H1 (cell line): ENCODE data around the gene TSPAN33. TPM values are rescaled to one million over a fixed set of nuclear protein-coding genes. Genes with fewer than 3 reads are reported as not detected.

Experiments
- CTCF ChIA-PET: fragments of 300-600 bp; sonication (Branson Sonifier 250); formaldehyde crosslinking; loops from one replicate; lab custom pipeline; 2021; ENCODE audit not compliant: partially characterized antibody; lab: Charles Lee
- POLR2A ChIA-PET: fragments of 300-600 bp; sonication (Branson Sonifier 250); formaldehyde crosslinking; loops from one replicate; lab custom pipeline; 2021; ENCODE audit warnings: inconsistent platforms; ENCODE audit not compliant: partially characterized antibody; lab: Charles Lee
- DNase-seq, 2 experiments: peaks; one replicate each; pipeline versions ENCODE4 v3.0.0 to v3.0.0-alpha.2; 2010 to 2022; ENCODE audit warnings: low spot score in 2 of 2, low read depth in 1 of 2, mixed read lengths in 1 of 2
- FAIRE-seq: peaks from 2 replicates; lab custom pipeline; 2011; peaks lifted over from hg19 to GRCh38; lab: Jason Lieb, UNC
- H2AFZ ChIP-seq: 2 replicates; pipeline ENCODE4 v1.8.1; 2012; ENCODE audit warnings: low read length, inconsistent platforms
- H2AK5ac ChIP-seq: 2 replicates; pipeline ENCODE4 v1.6.1; 2013; ENCODE audit warnings: low read depth, low read length
- H2BK120ac ChIP-seq: replicated peaks from 2 replicates; pipeline ENCODE3; 2013; ENCODE audit warnings: low read depth, low read length, inconsistent platforms
- H2BK12ac ChIP-seq: 2 replicates; pipeline ENCODE4 v1.6.1; 2013; ENCODE audit warnings: low read depth, low read length
- H2BK15ac ChIP-seq: 2 replicates; pipeline ENCODE4 v1.6.1; 2013; ENCODE audit warnings: low read length
- H2BK20ac ChIP-seq: 2 replicates; pipeline ENCODE4 v1.6.1; 2013; ENCODE audit warnings: low read length
- H2BK5ac ChIP-seq: 2 replicates; pipeline ENCODE4 v1.6.1; 2013; ENCODE audit warnings: low read depth, low read length
- H3K14ac ChIP-seq: 2 replicates; pipeline ENCODE4 v1.6.1; 2013; ENCODE audit warnings: inconsistent platforms; ENCODE audit not compliant: insufficient read length
- H3K18ac ChIP-seq: 2 replicates; pipeline ENCODE4 v1.6.1; 2013; ENCODE audit warnings: low read length; ENCODE audit errors: extremely low read depth
- H3K23ac ChIP-seq: 2 replicates; pipeline ENCODE4 v1.6.1; 2013; ENCODE audit warnings: inconsistent platforms; ENCODE audit not compliant: insufficient read length
- H3K23me2 ChIP-seq: 2 replicates; pipeline ENCODE4 v1.6.1; 2013; ENCODE audit warnings: low read depth, low read length
- H3K27ac ChIP-seq: 2 replicates; pipeline ENCODE4 v1.6.1; 2011; ENCODE audit warnings: low read depth, low read length, inconsistent platforms
- H3K27me3 ChIP-seq, 4 experiments: replicated peaks in 1 of 4; 1 replicate in 1 of 4; 2 replicates in 3 of 4; pipeline versions ENCODE4 v1.6.1 to v1.8.1; 2011 to 2013; ENCODE audit warnings: low read length in 3 of 4, mild to moderate bottlenecking in 3 of 4, inconsistent platforms in 2 of 4, mixed read lengths in 2 of 4, moderate library complexity in 1 of 4; ENCODE audit not compliant: control insufficient read depth in 3 of 4, insufficient read depth in 3 of 4; ENCODE audit errors: extremely low read depth in 1 of 4
- H3K36me3 ChIP-seq, 4 experiments: 2 replicates each; pipeline versions ENCODE4 v1.6.1 to v1.8.1; 2011 to 2013; ENCODE audit warnings: mild to moderate bottlenecking in 4 of 4, low read length in 3 of 4, moderate library complexity in 2 of 4, control low read depth in 1 of 4, inconsistent platforms in 1 of 4; ENCODE audit not compliant: insufficient read depth in 4 of 4, control insufficient read depth in 2 of 4
- H3K4ac ChIP-seq: replicated peaks from 2 replicates; pipeline ENCODE3; 2013; ENCODE audit warnings: low read length, low read depth, mixed read lengths, inconsistent platforms; ENCODE audit not compliant: insufficient read length
- H3K4me1 ChIP-seq, 4 experiments: replicated peaks in 1 of 4; 1 replicate in 1 of 4; 2 replicates in 3 of 4; pipeline versions ENCODE4 v1.6.1 to v1.8.1; 2011 to 2013; ENCODE audit warnings: low read length in 3 of 4, inconsistent platforms in 2 of 4, mixed read lengths in 1 of 4; ENCODE audit not compliant: insufficient read depth in 4 of 4, control insufficient read depth in 3 of 4
- H3K4me2 ChIP-seq, 2 experiments: 2 replicates each; pipeline versions ENCODE4 v1.6.1 to v1.8.1; 2011 to 2013; ENCODE audit warnings: low read depth in 2 of 2, low read length in 2 of 2, control low read depth in 1 of 2, inconsistent platforms in 1 of 2, mild to moderate bottlenecking in 1 of 2; ENCODE audit not compliant: insufficient read depth in 1 of 2
- H3K4me3 ChIP-seq, 4 experiments: fragments of 200-600, 300-600 bp in 1 of 4; sonication (generic), shearing (Covaris generic), sonication (Bioruptor Twin) in 1 of 4; 2 replicates each; pipeline versions ENCODE4 v1.5.1 to v1.8.1; 2011 to 2016; ENCODE audit warnings: low read length in 4 of 4, low read depth in 3 of 4, control low read depth in 2 of 4, inconsistent platforms in 2 of 4, mild to moderate bottlenecking in 2 of 4, mixed read lengths in 1 of 4, moderate library complexity in 1 of 4; ENCODE audit not compliant: insufficient read depth in 2 of 4; ENCODE audit errors: extremely low read depth in 1 of 4
- H3K56ac ChIP-seq: replicated peaks from 2 replicates; pipeline ENCODE3; 2013; ENCODE audit warnings: low read depth, mild to moderate bottlenecking, mixed read lengths, low read length, inconsistent platforms; ENCODE audit not compliant: insufficient read length
- H3K79me1 ChIP-seq: 2 replicates; pipeline ENCODE4 v1.6.1; 2013; ENCODE audit warnings: low read depth, low read length, control low read depth
- H3K79me2 ChIP-seq, 2 experiments: 2 replicates each; pipeline versions ENCODE4 v1.6.1 to v1.8.1; 2012 to 2013; ENCODE audit warnings: low read length in 2 of 2, mild to moderate bottlenecking in 2 of 2, inconsistent platforms in 1 of 2; ENCODE audit not compliant: insufficient read depth in 2 of 2, control insufficient read depth in 1 of 2
- H3K9ac ChIP-seq, 4 experiments: replicated peaks in 1 of 4; 1 replicate in 1 of 4; 2 replicates in 3 of 4; pipeline versions ENCODE4 v1.6.1 to v1.8.1; 2011 to 2013; ENCODE audit warnings: low read depth in 3 of 4, low read length in 3 of 4, control low read depth in 2 of 4, mild to moderate bottlenecking in 2 of 4, moderate library complexity in 2 of 4, inconsistent platforms in 1 of 4; ENCODE audit errors: extremely low read depth in 1 of 4
- H3K9me3 ChIP-seq, 2 experiments: 2 replicates each; pipeline versions ENCODE4 v1.6.1 to v1.8.1; 2012 to 2013; ENCODE audit warnings: mild to moderate bottlenecking in 2 of 2, moderate library complexity in 2 of 2, control low read depth in 1 of 2, inconsistent platforms in 1 of 2, low read depth in 1 of 2, low read length in 1 of 2, mixed read lengths in 1 of 2; ENCODE audit not compliant: insufficient read depth in 2 of 2
- H4K20me1 ChIP-seq, 2 experiments: replicated peaks in 1 of 2; 2 replicates each; pipeline versions ENCODE3 to v1.8.1; 2011 to 2013; ENCODE audit warnings: inconsistent platforms in 2 of 2, low read length in 2 of 2, mild to moderate bottlenecking in 1 of 2; ENCODE audit not compliant: insufficient read depth in 2 of 2, control insufficient read depth in 1 of 2
- H4K5ac ChIP-seq: 2 replicates; pipeline ENCODE4 v1.6.1; 2013; ENCODE audit warnings: low read length, low read depth, mixed read lengths, inconsistent platforms; ENCODE audit not compliant: insufficient read length
- H4K8ac ChIP-seq: 2 replicates; pipeline ENCODE4 v1.8.0; 2013; ENCODE audit warnings: mild to moderate bottlenecking, moderate library complexity, low read length, inconsistent platforms; ENCODE audit not compliant: insufficient read depth; ENCODE audit errors: extremely low read depth
- H4K91ac ChIP-seq: replicated peaks from 2 replicates; pipeline ENCODE3; 2013; ENCODE audit warnings: low read length, mixed read lengths, inconsistent platforms; ENCODE audit not compliant: insufficient read length
- SP4 ChIP-seq: IDR thresholded peaks from 2 replicates; pipeline ENCODE4 v1.6.1; 2012; ENCODE audit warnings: low read length, inconsistent platforms
- SRF ChIP-seq: IDR thresholded peaks from 2 replicates; pipeline ENCODE4 v1.6.1; 2011; ENCODE audit warnings: mild to moderate bottlenecking, low read depth, low read length, moderate library complexity
- WGBS, 2 experiments: shearing (Covaris generic) in 1 of 2; methylation state at CpG; one replicate each; pipeline versions ENCODE4 v1.1.6 to v1.1.7; 2013 to 2015; ENCODE audit warnings: low lambda C conversion rate in 2 of 2, mixed read lengths in 2 of 2, inconsistent platforms in 1 of 2, low coverage in 1 of 2, missing lambda C conversion rate in 1 of 2; ENCODE audit not compliant: insufficient replicate concordance in 2 of 2, insufficient coverage in 1 of 2, insufficient read length in 1 of 2; ENCODE audit errors: extremely low coverage in 1 of 2, missing lambda C conversion rate in 1 of 2; 5-methylcytosine and 5-hydroxymethylcytosine counted together
- polyA plus RNA-seq, 7 experiments: library from polyadenylated mRNA; depleted of rRNA in 3 of 7; stranded (reverse) in 5 of 7; unstranded in 2 of 7; fragments of >200 nt in 5 of 7; fragments of 200-250 nt in 2 of 7; gene quantifications; 1 replicate in 5 of 7; 2 replicates in 1 of 7; 4 replicates in 1 of 7; pipeline versions ENCODE4 v1.2.1 to v1.2.3, GENCODE V29; 2011 to 2013; ENCODE audit warnings: missing spikeins in 2 of 7, mixed read lengths in 2 of 7
- total RNA-seq: library from RNA; stranded (reverse); fragmentation: NEBNext Ultra II Directional; extraction: Animal tissue kit (Norgen Biotek cat#: 25700); gene quantifications from 2 replicates; pipeline ENCODE4 v1.2.1, GENCODE V29; 2021

The TSPAN33 gene
- total and polyA plus RNA-seq, 2 of the 8 experiments (the other 6 are each of a cell fraction or from before 2014, with no cell fraction given), result 42.8 to 47.1 TPM

DNA sequence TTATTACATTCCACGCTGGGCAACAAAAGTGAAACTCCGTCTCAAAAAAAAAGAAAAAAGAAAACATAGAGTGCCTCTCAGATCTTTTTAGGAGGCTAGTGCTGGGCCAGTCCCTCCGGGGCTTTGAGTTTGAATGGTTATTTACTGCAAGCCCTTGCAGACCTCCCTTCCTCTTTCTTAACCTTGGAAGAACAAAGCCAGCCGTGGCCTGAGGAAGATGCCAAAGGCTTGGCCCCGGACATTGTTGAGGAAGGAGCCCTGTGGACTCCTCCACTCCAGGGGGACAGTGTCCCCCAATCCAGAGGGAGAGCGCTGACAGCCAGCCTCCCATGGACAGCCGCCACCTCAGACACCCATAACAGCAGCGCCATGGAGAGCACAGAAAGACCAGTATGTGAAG lies 5.0 kb downstream of the TSPAN33 start:
- H3K4me1 ChIP-seq, result peaks cover 6 to 14% (median 9%) of the 10 kb centered on the region in 4 experiments
- no peak overlapping the region for H3K27ac ChIP-seq
- H4K8ac ChIP-seq, result no peak overlapping the region; the same call in 1 of the 2 replicates
- H3K79me1 ChIP-seq, result peaks cover 3% of the 10 kb centered on the region; the same call in 1 of the 2 replicates
- H2BK120ac ChIP-seq, result no peak overlapping the region
- no peak overlapping the region for H2BK20ac ChIP-seq
- FAIRE-seq, result no peak
- H4K91ac ChIP-seq, result no peak overlapping the region
- H3K14ac ChIP-seq, result no peak overlapping the region
- H3K56ac ChIP-seq, result no peak overlapping the region
- no peaks in the 10 kb centered on the region for H3K36me3 ChIP-seq
- no peak overlapping the region for H3K18ac ChIP-seq
- no peaks in the 10 kb centered on the region for H3K79me2 ChIP-seq
- no peak overlapping the region for H3K23ac ChIP-seq
- ChIA-PET CTCF (interaction anchor here (1.3 to 4.5 kb wide), 3 partner anchors 14 to 68 kb away, joined by 4 to 27 read pairs (median 21); no protein-coding TSS in a partner anchor), POLR2A (interaction anchor here (1.0 to 1.3 kb wide), 2 partner anchors 15 to 21 kb away, joined by 3 to 6 read pairs; no protein-coding TSS in a partner anchor)
- 78% methylated on average over 8 of the region's 8 CpGs; no CpG with 5 or more reads in 1 of the 2 experiments for WGBS, 2 experiments
- no peak overlapping the region for H2AFZ ChIP-seq
- H3K4ac ChIP-seq, result no peak overlapping the region
- no peak for DNase-seq
- no peaks in the 10 kb centered on the region for H3K9me3 ChIP-seq
- no peak overlapping the region for H2BK5ac ChIP-seq
- no peak overlapping the region for H2BK12ac ChIP-seq
- H2BK15ac ChIP-seq, result no peak overlapping the region
- no peak overlapping the region for H4K5ac ChIP-seq
- no peak overlapping the region for H2AK5ac ChIP-seq
- H4K20me1 ChIP-seq, result peaks cover 0 to 2% of the 10 kb centered on the region in 2 experiments
- H3K23me2 ChIP-seq, result no peaks in the 10 kb centered on the region; the same call in 1 of the 2 replicates
- H3K4me2 ChIP-seq, result no peak overlapping the region
- H3K27me3 ChIP-seq, result no peaks in the 10 kb centered on the region
- H3K4me3 ChIP-seq, result no peak overlapping the region
- no peak overlapping the region for H3K9ac ChIP-seq
- TF ChIP-seq SP4, result no peak
- TF ChIP-seq SRF, result no peak
